ENCODE data around the gene RPL3.

- TF ChIP-seq YY1 (IDR thresholded peaks at IDR 0.05; ENCODE audit: insufficient read depth, insufficient read length) (no peak), ZNF274 (IDR thresholded peaks at IDR 0.05; ENCODE audit: low read depth, low read length) (no peak)
Observed at GRCh38 chr22:39313258-39314001, 6.0 kb downstream of the RPL3 start.

Measured in NT2/D1 (cell line).